Measurements from ENCODE around the gene SAPCD2.

The SAPCD2 gene

GRCh38 chr9:137050570-137050969 lies 19.8 kb downstream of the SAPCD2 start:
- DNase-seq, result no peak

GRCh38 chr9:137049544-137050449 lies 20.6 kb downstream of the SAPCD2 start:
- DNase-seq, result peak in 39 of 58 donors; percentile 18 to 79 (median 51)

GRCh38 chr9:137048655-137049543 lies 21.5 kb downstream of the SAPCD2 start:
- peak in 20 of 58 donors; percentile 15 to 58 (median 37) for DNase-seq

DNA sequence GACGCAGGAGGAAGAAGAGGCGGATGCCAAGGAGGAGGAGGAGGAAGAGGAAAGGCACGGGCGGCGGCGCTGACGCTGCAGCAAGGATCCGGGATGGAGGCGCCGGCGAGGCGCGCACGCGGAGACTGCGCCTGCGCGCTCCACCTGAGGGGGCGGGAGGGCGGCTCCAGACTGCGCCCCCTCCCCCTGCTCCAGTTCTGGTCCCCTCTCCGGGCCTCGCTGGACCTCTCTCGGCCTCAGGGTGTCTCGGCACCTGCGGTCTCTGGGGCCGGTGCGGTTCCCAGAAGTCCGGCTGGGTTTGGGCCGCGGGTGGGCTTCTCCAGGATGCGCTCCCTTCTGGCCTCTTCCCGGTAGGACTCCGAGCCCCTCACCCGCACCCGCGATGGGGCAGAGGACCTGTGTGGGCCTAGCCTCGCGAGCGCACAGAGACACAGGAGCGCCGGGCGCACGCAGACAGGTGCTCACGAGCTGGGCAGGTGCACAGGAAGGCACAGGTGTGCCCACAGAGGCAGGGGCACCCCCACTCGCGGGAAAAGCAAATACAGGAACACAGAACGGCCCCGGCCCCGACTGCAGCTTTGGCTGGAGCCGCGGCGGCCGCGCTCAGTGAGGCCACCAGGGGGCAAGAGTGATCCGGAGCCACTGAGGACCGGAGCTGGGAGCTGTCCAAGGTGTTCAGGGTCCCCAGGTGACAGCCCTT lies 24.1 kb downstream of the SAPCD2 start, which contains the start of gene NPDC1:
Gene NPDC1, minus strand, starts transcription at position 90 of the 700 bp plus-strand sequence. CDS start 188 bp downstream, outside the sequence.
- peak in 53 of 58 donors; percentile 32 to 77 (median 62) for DNase-seq

- peak in 11 of 58 donors; percentile 14 to 51 (median 34) for DNase-seq
Observed at GRCh38 chr9:137045294-137046087, 24.9 kb downstream of the SAPCD2 start.

DNA sequence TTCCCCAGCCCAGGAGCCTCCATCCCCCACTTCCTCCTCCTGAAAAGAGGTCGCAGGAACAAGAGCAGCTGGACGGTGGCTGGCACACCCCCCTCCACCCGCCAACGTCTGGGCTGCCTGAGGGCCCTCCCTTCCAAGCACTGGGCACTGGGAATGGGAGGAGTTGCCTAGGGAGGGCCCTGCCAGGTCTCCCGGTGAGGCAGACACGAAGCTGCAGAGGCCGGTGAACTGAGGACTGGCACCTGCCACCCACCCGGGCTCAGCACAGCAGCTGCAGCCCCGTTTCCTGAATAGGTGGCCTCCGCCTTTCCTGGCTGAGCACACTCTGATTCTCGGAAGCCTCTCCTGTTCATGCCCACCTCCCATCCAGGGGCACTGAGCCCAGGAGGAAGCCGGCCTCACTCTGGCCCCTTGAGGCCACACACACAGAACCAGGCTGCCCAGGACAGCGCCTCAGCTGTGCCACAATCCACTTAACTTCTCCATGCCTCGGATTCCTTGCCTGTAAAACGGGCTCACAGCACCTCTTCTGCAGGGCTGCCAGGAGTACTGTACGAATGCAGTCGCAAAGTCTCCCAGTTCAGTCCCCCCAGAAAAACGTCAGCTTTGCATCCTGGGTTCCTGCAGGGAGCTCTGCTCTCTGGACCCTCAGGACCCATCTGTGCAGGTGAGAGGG lies 25.7 kb downstream of the SAPCD2 start:
- DNase-seq, result peak in 11 of 58 donors; percentile 5 to 69 (median 41)

- no peak for DNase-seq
Observed at GRCh38 chr9:137044037-137044436, 26.3 kb downstream of the SAPCD2 start.

DNA sequence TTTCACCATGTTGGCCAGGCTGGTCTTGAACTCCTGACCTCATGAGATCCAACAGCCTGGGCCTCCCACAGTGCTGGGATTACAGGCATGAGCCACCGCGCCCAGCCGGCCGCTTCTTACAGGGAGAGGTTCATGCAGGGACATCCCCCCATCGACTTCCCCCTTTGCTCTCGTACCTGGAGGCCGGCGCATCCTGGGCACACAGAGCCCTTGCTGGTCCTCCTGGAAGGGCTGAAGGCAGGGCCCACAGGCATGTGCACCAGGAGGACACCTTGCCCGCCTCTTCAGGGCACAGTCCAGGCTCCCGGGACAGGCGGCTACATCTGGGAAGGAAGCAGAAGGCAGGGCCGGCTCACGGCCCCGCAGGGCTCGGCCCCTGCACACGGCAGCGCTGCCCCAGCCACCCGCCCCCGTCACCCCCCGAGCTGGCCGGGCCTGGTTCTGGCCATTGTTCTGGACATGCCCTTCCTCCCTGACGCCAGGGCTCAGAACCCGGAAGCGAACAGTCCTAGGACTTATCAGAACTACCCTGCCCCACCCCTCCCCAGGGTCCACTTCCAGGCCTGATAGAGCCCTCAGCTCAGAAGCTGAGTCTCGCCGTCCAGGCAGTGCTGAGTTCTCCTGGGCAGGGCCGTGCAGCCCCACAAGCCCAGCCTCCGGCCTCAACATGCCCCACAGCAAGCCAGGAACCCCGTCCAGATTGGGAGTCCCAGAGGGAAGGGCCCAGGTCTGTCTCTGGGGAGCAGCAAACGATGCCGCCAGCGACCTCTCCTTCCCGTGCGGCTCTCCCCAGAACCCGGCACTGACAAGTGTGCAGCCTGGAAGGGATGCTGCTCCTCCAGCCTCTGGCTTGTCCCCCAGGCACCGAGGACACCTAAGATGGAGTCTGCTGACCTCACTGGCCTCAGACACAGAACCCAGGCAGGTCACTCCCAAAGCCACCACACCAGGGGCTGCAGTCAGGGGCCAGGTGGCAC lies 27.3 kb downstream of the SAPCD2 start:
- no peak for DNase-seq

- peak in 1 of 58 donors; percentile 23 for DNase-seq
Observed at GRCh38 chr9:137041124-137041523, 29.2 kb downstream of the SAPCD2 start.

DNA sequence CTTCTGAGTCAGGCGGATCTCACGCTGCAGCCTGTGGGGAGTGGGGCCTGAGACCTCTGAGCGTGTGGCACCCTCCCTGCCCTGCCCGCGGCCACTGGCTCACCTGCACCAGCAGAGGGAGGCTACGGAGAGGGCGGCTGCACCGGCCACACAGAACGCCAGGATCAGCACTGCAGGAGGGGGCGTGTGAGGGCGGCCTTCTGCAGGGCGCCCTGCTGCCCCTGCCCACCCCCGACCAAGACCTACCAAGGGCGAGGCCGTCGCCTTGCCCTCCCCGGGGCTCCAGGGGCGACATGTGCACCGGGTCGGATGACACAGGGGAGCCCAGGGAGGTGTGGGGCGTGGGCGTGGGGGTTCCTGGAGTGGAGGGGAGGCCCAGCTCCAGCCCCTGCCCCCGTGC lies 29.8 kb downstream of the SAPCD2 start:
- no peak for DNase-seq

- DNase-seq, result no peak
Observed at GRCh38 chr9:137039611-137040366, 30.6 kb downstream of the SAPCD2 start.

- DNase-seq, result no peak
Observed at GRCh38 chr9:137038916-137039315, 31.4 kb downstream of the SAPCD2 start.

GRCh38 chr9:137037483-137037882 lies 32.9 kb downstream of the SAPCD2 start:
- no peak for DNase-seq

GRCh38 chr9:137037035-137037434 lies 33.3 kb downstream of the SAPCD2 start:
- no peak for DNase-seq

DNA sequence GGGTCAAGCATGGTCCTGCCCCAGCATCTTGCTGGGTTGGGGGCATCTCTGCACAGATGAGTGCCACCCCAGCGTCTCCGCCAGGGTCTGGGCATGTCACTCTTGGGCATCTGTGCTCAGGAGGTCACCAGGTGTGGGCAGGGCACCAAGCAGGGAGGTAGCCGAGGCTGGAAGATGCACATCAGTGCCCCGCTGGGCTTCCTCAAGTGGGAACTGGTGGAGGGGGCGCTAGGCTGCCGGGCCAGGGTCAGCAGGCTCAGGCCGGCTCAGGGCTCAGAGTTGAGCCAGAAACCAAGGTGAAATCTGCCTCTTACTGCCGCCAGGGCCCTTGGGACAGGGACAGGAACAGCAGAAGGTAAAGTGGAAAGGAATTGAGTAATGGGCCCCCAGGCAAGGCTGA lies 34.4 kb downstream of the SAPCD2 start:
- DNase-seq, result no peak

DNA sequence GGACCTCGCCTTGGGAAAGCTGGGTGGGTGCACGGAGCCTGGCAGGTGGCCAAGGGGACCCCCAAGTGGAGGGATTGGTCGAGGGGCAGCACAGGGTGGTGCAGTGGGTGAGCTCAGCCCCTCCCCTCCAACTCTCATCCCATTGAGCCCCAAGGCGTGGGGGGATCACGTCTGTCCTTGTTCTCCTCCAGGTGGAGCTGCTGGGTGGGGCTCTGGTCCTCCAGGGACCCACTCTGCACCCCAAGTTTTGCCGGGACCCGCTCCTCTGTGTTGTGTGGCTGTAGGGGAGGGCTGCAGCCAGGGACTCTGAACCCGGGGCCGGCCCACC lies 34.9 kb downstream of the SAPCD2 start:
- peak in 2 of 58 donors; percentile 60 to 74 for DNase-seq

DNA sequence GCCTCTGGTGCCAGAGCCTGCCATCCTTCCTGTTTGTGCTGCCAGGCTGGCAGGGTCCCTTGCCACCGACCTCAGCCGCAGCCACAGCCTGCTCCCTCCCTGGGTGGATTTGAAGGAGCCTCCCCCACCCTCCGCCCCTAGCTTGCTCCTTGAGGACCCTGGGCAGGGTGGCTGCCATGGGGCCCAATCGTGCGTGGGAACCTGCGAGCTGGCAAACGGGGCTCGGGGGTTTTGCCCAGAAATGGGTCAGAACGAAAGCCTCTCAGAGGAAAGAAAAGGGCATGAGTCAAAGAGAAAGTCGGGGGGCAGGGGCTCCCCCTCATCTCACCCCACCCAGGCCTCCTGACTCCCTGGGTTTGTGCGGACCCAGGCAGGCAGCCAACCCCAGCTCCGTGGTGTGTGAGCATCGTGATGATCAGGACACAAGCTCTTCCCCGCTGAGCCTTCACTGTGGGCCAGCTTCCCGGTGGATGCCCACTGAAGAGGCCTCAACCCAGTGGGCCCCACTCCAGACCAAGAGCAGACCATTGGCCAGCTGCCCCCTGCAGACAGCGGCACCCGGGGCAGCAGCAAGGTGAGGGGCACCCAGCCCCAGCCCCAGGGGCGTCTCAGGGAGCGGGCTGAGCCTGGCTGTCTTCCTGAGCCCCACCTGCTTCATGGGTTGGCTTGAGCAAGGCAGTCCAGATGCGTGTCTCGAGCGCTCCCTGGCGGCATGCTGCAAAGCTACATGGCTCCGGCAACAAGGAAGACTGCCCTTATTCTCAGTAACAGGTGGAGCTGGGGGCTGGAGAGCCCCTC lies 35.4 kb downstream of the SAPCD2 start:
- peak in 57 of 58 donors; percentile 40 to 89 (median 77) for DNase-seq
